LNCaP clone FGC (cell line): ENCODE measurements around the gene ATXN7L1.

Experiments used
- DNase-seq: peaks from one replicate; pipeline ENCODE4 v3.0.0-alpha.2; 2011; ENCODE audit warnings: low read depth
- H3K4me3 ChIP-seq: 2 replicates; pipeline ENCODE4 v1.5.1; 2011; ENCODE audit warnings: mild to moderate bottlenecking, low read depth, low read length, control low read depth
- CTCF ChIP-seq: IDR thresholded peaks from 2 replicates; pipeline ENCODE4 v1.5.1; 2012; ENCODE audit warnings: mild to moderate bottlenecking; ENCODE audit not compliant: control insufficient read depth, insufficient read depth; ENCODE audit errors: extremely low read depth

ATXN7L1 gene

GRCh38 chr7:105612806-105613205 is 263.6 kb downstream of the ATXN7L1 start:
- no peak for TF ChIP-seq CTCF
- H3K4me3 ChIP-seq: no peak overlapping the region
- no peak for DNase-seq

- DNase-seq: no peak
- TF ChIP-seq CTCF: no peak
- no peak overlapping the region for H3K4me3 ChIP-seq
Observed at GRCh38 chr7:105611856-105612775, 264.3 kb downstream of the ATXN7L1 start.

- no peak overlapping the region for H3K4me3 ChIP-seq
- TF ChIP-seq CTCF: no peak
Observed at GRCh38 chr7:105610165-105610930, 266.1 kb downstream of the ATXN7L1 start.

GRCh38 chr7:105602325-105603305 is 273.8 kb downstream of the ATXN7L1 start:
- no peak overlapping the region for H3K4me3 ChIP-seq
- no peak for DNase-seq
- TF ChIP-seq CTCF: no peak

More at GRCh38 chr7:105610165-105610930, 266.1 kb downstream of the ATXN7L1 start:
- no peak for DNase-seq

- no peak for DNase-seq
- TF ChIP-seq CTCF: no peak
- H3K4me3 ChIP-seq: no peak overlapping the region
Observed at GRCh38 chr7:105600720-105601550, 275.5 kb downstream of the ATXN7L1 start.
